Breast epithelium (tissue), 3 donors: ENCODE data around the gene TTC7B.

Experiments used
- POLR2A ChIP-seq: fragments of 450-650 bp; IDR thresholded peaks from one replicate; pipeline ENCODE4 v1.6.1; 2016; ENCODE audit warnings: antibody characterized with exemption, mild to moderate bottlenecking, moderate library complexity
- POLR2AphosphoS5 ChIP-seq, 3 donors: sonication (generic); formaldehyde crosslinking; IDR thresholded peaks; one replicate each; pipeline ENCODE4 v1.6.1; 2017; ENCODE audit warnings: antibody characterized with exemption in 3 of 3
- TF ChIP-seq, protein P1 (sequence below), 3 donors: fragments of 450-650 bp; IDR thresholded peaks; one replicate each; pipeline ENCODE4 v1.5.1; 2016 to 2017; ENCODE audit warnings: antibody characterized with exemption in 3 of 3, mild to moderate bottlenecking in 3 of 3, moderate library complexity in 3 of 3

DNA sequence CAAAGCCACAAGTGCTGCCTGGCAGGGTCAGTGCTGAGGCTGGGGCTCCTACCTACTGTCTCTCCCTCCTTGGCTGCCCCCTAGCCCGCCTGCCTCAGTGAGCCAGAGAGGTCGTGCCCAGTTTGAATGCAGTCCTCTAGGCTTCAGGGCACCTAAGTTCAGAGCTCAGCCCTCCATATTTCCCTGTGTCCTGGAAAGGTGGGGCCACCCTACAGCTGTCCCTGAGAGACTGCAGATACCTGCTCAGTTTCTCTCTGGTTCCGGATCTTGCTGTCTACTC, 276.8 kb downstream of the TTC7B start:
- TF ChIP-seq, protein P1, sequence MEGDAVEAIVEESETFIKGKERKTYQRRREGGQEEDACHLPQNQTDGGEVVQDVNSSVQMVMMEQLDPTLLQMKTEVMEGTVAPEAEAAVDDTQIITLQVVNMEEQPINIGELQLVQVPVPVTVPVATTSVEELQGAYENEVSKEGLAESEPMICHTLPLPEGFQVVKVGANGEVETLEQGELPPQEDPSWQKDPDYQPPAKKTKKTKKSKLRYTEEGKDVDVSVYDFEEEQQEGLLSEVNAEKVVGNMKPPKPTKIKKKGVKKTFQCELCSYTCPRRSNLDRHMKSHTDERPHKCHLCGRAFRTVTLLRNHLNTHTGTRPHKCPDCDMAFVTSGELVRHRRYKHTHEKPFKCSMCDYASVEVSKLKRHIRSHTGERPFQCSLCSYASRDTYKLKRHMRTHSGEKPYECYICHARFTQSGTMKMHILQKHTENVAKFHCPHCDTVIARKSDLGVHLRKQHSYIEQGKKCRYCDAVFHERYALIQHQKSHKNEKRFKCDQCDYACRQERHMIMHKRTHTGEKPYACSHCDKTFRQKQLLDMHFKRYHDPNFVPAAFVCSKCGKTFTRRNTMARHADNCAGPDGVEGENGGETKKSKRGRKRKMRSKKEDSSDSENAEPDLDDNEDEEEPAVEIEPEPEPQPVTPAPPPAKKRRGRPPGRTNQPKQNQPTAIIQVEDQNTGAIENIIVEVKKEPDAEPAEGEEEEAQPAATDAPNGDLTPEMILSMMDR (IDR thresholded peaks at IDR 0.05), result no peak
- TF ChIP-seq POLR2AphosphoS5 (IDR thresholded peaks at IDR 0.05) (no peak), POLR2A (no peak)
